Lower leg skin (tissue), 4 donors: ENCODE results near the gene BRD4. TPM values are rescaled to one million over a fixed set of nuclear protein-coding genes. Genes with fewer than 3 reads are reported as not detected.
"Not testable (repeated sequence)": the region's sequence is repeated elsewhere in the genome, so short reads cannot be mapped to it uniquely, and the experiment has no call there.

ENCODE experiments used
- DNase-seq, 2 donors: peaks; one replicate each; pipeline ENCODE4 v3.0.0-alpha.2; 2019; ENCODE audit warnings: low spot score in 2 of 2
- H3K4me3 ChIP-seq: fragments of 200-600 bp; sonication (generic); 2 replicates; pipeline ENCODE4 v1.5.1; 2017; ENCODE audit warnings: mild to moderate bottlenecking, low read depth; ENCODE audit not compliant: poor library complexity, severe bottlenecking
- CTCF ChIP-seq, 3 donors: fragments of 450-650 bp; IDR thresholded peaks; one replicate each; pipeline ENCODE4 v1.5.1; 2016; ENCODE audit warnings: antibody characterized with exemption in 3 of 3, mild to moderate bottlenecking in 3 of 3, moderate library complexity in 2 of 3
- POLR2A ChIP-seq, 2 donors: fragments of 450-650 bp; IDR thresholded peaks; one replicate each; pipeline ENCODE4 v1.6.1; 2016 to 2017; ENCODE audit warnings: antibody characterized with exemption in 2 of 2, mild to moderate bottlenecking in 1 of 2, moderate library complexity in 1 of 2
- WGBS, 2 donors: methylation state at CpG; one replicate each; pipeline ENCODE4 v1.1.5; 2018; 5-methylcytosine and 5-hydroxymethylcytosine counted together
- intact Hi-C: fragments of 100-400 bp; cut with DNase I; formaldehyde crosslinking; loops from one replicate; pipeline ENCODE4 v1.15.0; 2023; ENCODE audit warnings: low total_unique reads
- total RNA-seq, 4 donors: library from RNA; depleted of rRNA; stranded (reverse); fragments of >200 nt; gene quantifications; one replicate each; pipeline ENCODE4 v1.1.0, GENCODE V29; 2016

Gene BRD4
- total RNA-seq, 4 donors from 2014 or later = 34.8 to 78.6 (median 49.2) TPM

- H3K4me3 ChIP-seq = no peak overlapping the region
- DNase-seq = no peak
- TF ChIP-seq CTCF (IDR thresholded peaks at IDR 0.05) (no peak), POLR2A (IDR thresholded peaks at IDR 0.05) (no peak)
- WGBS, 2 donors = 93 to 95% methylated on average over 24 of the region's 24 CpGs
- intact Hi-C loops = no loop called here
These were observed 35.8 kb upstream of the BRD4 start for GRCh38 chr19:15368051-15368632.

GRCh38 chr19:15367439-15367838 is 35.1 kb upstream of the BRD4 start:
- no peak overlapping the region for H3K4me3 ChIP-seq
- intact Hi-C loops = no loop called here
- DNase-seq = no peak
- TF ChIP-seq CTCF (IDR thresholded peaks at IDR 0.05) (no peak), POLR2A (IDR thresholded peaks at IDR 0.05) (no peak)
- 75 to 95% methylated on average over 3 of the region's 3 CpGs for WGBS, 2 donors

- TF ChIP-seq CTCF (IDR thresholded peaks at IDR 0.05) (no peak), POLR2A (IDR thresholded peaks at IDR 0.05) (no peak)
- intact Hi-C loops = no loop called here
- H3K4me3 ChIP-seq = no peak overlapping the region
- 93 to 94% methylated on average over 6 of the region's 6 CpGs for WGBS, 2 donors
- DNase-seq = no peak
These were observed 32.9 kb upstream of the BRD4 start for GRCh38 chr19:15365264-15365663.

- intact Hi-C loops, H3K4me3 ChIP-seq, DNase-seq: not testable (repeated sequence)
- WGBS, 2 donors = 37 to 45% methylated on average over 3 of the region's 3 CpGs
These were observed 31.5 kb upstream of the BRD4 start for GRCh38 chr19:15363791-15364190.

GRCh38 chr19:15363048-15363447 is 30.7 kb upstream of the BRD4 start:
- 94% methylated on average over 8 of the region's 30 CpGs; no CpG with 5 or more reads in 1 of the 2 donors for WGBS, 2 donors
- intact Hi-C loops = not testable (repeated sequence)

GRCh38 chr19:15360015-15360414 is 27.7 kb upstream of the BRD4 start:
- DNase-seq, H3K4me3 ChIP-seq, intact Hi-C loops: not testable (repeated sequence)
- 82 to 83% methylated on average over 4 of the region's 4 CpGs for WGBS, 2 donors

More at GRCh38 chr19:15363048-15363447, 30.7 kb upstream of the BRD4 start:
- not testable (repeated sequence) for DNase-seq, H3K4me3 ChIP-seq

GRCh38 chr19:15358918-15359317 is 26.6 kb upstream of the BRD4 start:
- no peak for DNase-seq
- TF ChIP-seq CTCF (IDR thresholded peaks at IDR 0.05) = no peak
- TF ChIP-seq POLR2A (IDR thresholded peaks at IDR 0.05) = no peak

More at GRCh38 chr19:15358918-15359317, 26.6 kb upstream of the BRD4 start:
- intact Hi-C loops = no loop called here
- H3K4me3 ChIP-seq = no peak overlapping the region
- WGBS, 2 donors = 82 to 83% methylated on average over 3 of the region's 3 CpGs
